HCT116 (cell line): ENCODE data around the gene APOOL. TPM values are rescaled to one million over a fixed set of nuclear protein-coding genes. Genes with fewer than 3 reads are reported as not detected.

ENCODE experiments used
- ATAC-seq: fragments of 200-7000 bp; cut with Tn5 transposase; 2 replicates; pipeline ENCODE4 v1.9.1; 2020; ENCODE audit warnings: mild to moderate bottlenecking, moderate library complexity
- BruUV-seq: library from RNA; stranded (reverse); fragments of 400-500 nt; replicated peaks from 2 replicates; lab custom pipeline; 2021; lab: Mats Ljungman, UMichigan
- CTCF ChIA-PET: fragments of 300-600 bp; sonication (Branson Sonifier 250); formaldehyde crosslinking; loops from one replicate; lab custom pipeline; 2021; ENCODE audit warnings: antibody characterized with exemption; lab: Charles Lee
- POLR2A ChIA-PET: fragments of 300-600, 350-600 bp; sonication (Branson Sonifier 250); formaldehyde crosslinking; loops from one replicate; lab custom pipeline; 2021; ENCODE audit warnings: antibody characterized with exemption; lab: Charles Lee
- RAD21 ChIA-PET, 2 experiments: fragments of 300-600 bp; sonication (Branson Sonifier 250); formaldehyde crosslinking; loops; one replicate each; lab custom pipeline; 2023; ENCODE audit warnings: low total read pairs in 2 of 2; ENCODE audit not compliant: uncharacterized antibody in 2 of 2, unreplicated experiment in 2 of 2, low non-redundant PET in 1 of 2; lab: Charles Lee
- DNase-seq: peaks from one replicate; pipeline ENCODE4 v3.0.0-alpha.2; 2010; ENCODE audit warnings: low read depth, low spot score
- H2AFZ ChIP-seq: fragments of 200-600 bp; shearing (Covaris generic), sonication (generic); 2 replicates; pipeline ENCODE4 v1.6.1; 2017; ENCODE audit warnings: low read depth, mixed run types, mixed read lengths, antibody characterized with exemption, low read length; ENCODE audit not compliant: poor library complexity, severe bottlenecking
- H3K27ac ChIP-seq: 2 replicates; pipeline ENCODE4 v1.5.1; 2012; ENCODE audit warnings: low read depth, low read length
- H3K27me3 ChIP-seq: fragments of 200-600 bp; sonication (generic); 2 replicates; pipeline ENCODE4 v1.6.1; 2016; ENCODE audit warnings: mixed run types, low read length, mixed read lengths; ENCODE audit not compliant: insufficient read depth
- H3K36me3 ChIP-seq, 2 experiments: fragments of 200-500 bp in 1 of 2; fragments of 200-600 bp in 1 of 2; sonication (Bioruptor generic) in 1 of 2; sonication (generic) in 1 of 2; 2 replicates each; pipeline versions ENCODE4 v1.5.1 to v1.6.1; 2014 to 2016; ENCODE audit warnings: low read length in 2 of 2, inconsistent platforms in 1 of 2, mixed read lengths in 1 of 2, mixed run types in 1 of 2; ENCODE audit not compliant: insufficient read depth in 2 of 2, control insufficient read depth in 1 of 2
- H3K4me1 ChIP-seq, 2 experiments: fragments of 200-600 bp in 1 of 2; sonication (generic) in 1 of 2; 2 replicates each; pipeline versions ENCODE4 v1.5.1 to v1.6.1; 2012 to 2017; ENCODE audit warnings: low read length in 2 of 2, inconsistent platforms in 1 of 2, mild to moderate bottlenecking in 1 of 2, mixed read lengths in 1 of 2, mixed run types in 1 of 2, moderate library complexity in 1 of 2; ENCODE audit not compliant: insufficient read depth in 2 of 2, control insufficient read depth in 1 of 2
- H3K4me2 ChIP-seq: fragments of 200-600 bp; sonication (generic); 2 replicates; pipeline ENCODE4 v1.6.1; 2017; ENCODE audit warnings: mixed run types, low read length, mixed read lengths
- H3K4me3 ChIP-seq, 2 experiments: fragments of 200-600 bp in 1 of 2; sonication (generic) in 1 of 2; replicated peaks in 1 of 2; 2 replicates each; pipeline ENCODE4 v1.5.1; 2011 to 2016; ENCODE audit warnings: low read length in 2 of 2, control low read depth in 1 of 2, low read depth in 1 of 2, mild to moderate bottlenecking in 1 of 2, mixed read lengths in 1 of 2, mixed run types in 1 of 2
- H3K79me2 ChIP-seq: fragments of 200-600 bp; sonication (generic); 2 replicates; pipeline ENCODE4 v1.6.1; 2017; ENCODE audit warnings: mild to moderate bottlenecking, mixed run types, low read length, moderate library complexity, mixed read lengths; ENCODE audit not compliant: insufficient read depth
- H3K9ac ChIP-seq: fragments of 200-600 bp; sonication (generic); 2 replicates; pipeline ENCODE4 v1.6.1; 2016; ENCODE audit warnings: low read length, mixed read lengths
- H3K9me2 ChIP-seq: fragments of 200-600 bp; sonication (generic), shearing (Covaris generic); 2 replicates; pipeline ENCODE4 v1.6.1; 2017; ENCODE audit warnings: mixed run types, mild to moderate bottlenecking, moderate library complexity; ENCODE audit not compliant: insufficient read depth
- H3K9me3 ChIP-seq, 2 experiments: fragments of 200-500 bp in 1 of 2; fragments of 200-600 bp in 1 of 2; sonication (Bioruptor generic) in 1 of 2; sonication (generic) in 1 of 2; 2 replicates each; pipeline ENCODE4 v1.6.1; 2014 to 2017; ENCODE audit warnings: low read length in 2 of 2, mixed read lengths in 2 of 2, inconsistent platforms in 1 of 2, low read depth in 1 of 2, mild to moderate bottlenecking in 1 of 2, mixed run types in 1 of 2, moderate library complexity in 1 of 2; ENCODE audit not compliant: control insufficient read depth in 1 of 2, insufficient read depth in 1 of 2
- H4K20me1 ChIP-seq: fragments of 200-600 bp; sonication (generic), shearing (Covaris generic); 2 replicates; pipeline ENCODE4 v1.6.1; 2017; ENCODE audit warnings: mixed run types, mild to moderate bottlenecking, moderate library complexity; ENCODE audit not compliant: insufficient read depth
- ATF3 ChIP-seq: IDR thresholded peaks from 2 replicates; pipeline ENCODE4 v1.6.1; 2012
- CBX3 ChIP-seq: IDR thresholded peaks from 2 replicates; pipeline ENCODE4 v1.6.1; 2012; ENCODE audit warnings: low read depth
- CEBPB ChIP-seq: IDR thresholded peaks from 2 replicates; pipeline ENCODE4 v1.6.1; 2012; ENCODE audit warnings: low read depth
- EGR1 ChIP-seq: IDR thresholded peaks from 2 replicates; pipeline ENCODE4 v1.6.1; 2012; ENCODE audit warnings: low read depth
- ELF1 ChIP-seq: IDR thresholded peaks from 2 replicates; pipeline ENCODE4 v1.6.1; 2012; ENCODE audit warnings: low read depth, borderline replicate concordance
- EZH2 ChIP-seq: fragments of 200-600 bp; sonication (generic); IDR thresholded peaks from 2 replicates; pipeline ENCODE4 v1.6.1; 2017; ENCODE audit warnings: antibody characterized with exemption, mixed run types
- FOSL1 ChIP-seq: IDR thresholded peaks from 2 replicates; pipeline ENCODE4 v1.6.1; 2012; ENCODE audit warnings: low read depth
- JUND ChIP-seq: IDR thresholded peaks from 2 replicates; pipeline ENCODE4 v1.6.1; 2012
- POLR2A ChIP-seq: IDR thresholded peaks from 2 replicates; pipeline ENCODE4 v1.7.0; 2011; ENCODE audit warnings: borderline replicate concordance; ENCODE audit not compliant: insufficient read depth, insufficient read length; ENCODE audit errors: extremely low read depth
- POLR2AphosphoS5 ChIP-seq: IDR thresholded peaks from 2 replicates; pipeline ENCODE4 v1.6.1; 2011; ENCODE audit warnings: mild to moderate bottlenecking, low read depth, low read length, moderate library complexity
- REST ChIP-seq: IDR thresholded peaks from 2 replicates; pipeline ENCODE4 v1.6.1; 2012; ENCODE audit warnings: low read depth
- SP1 ChIP-seq: IDR thresholded peaks from 2 replicates; pipeline ENCODE4 v1.6.1; 2012; ENCODE audit warnings: low read depth
- SRF ChIP-seq: IDR thresholded peaks from 2 replicates; pipeline ENCODE4 v1.6.1; 2012; ENCODE audit warnings: low read depth
- TCF7L2 ChIP-seq: IDR thresholded peaks from 2 replicates; pipeline ENCODE4 v1.7.0; 2011; ENCODE audit warnings: borderline replicate concordance, inconsistent platforms; ENCODE audit not compliant: insufficient read depth, insufficient read length; ENCODE audit errors: extremely low read depth
- YY1 ChIP-seq: IDR thresholded peaks from 2 replicates; pipeline ENCODE4 v1.6.1; 2011; ENCODE audit warnings: low read length, low read depth, moderate library complexity, mild to moderate bottlenecking; ENCODE audit not compliant: insufficient replicate concordance; ENCODE audit errors: extremely low read depth
- ZFX ChIP-seq: fragments of 450-650 bp; IDR thresholded peaks from 2 replicates; pipeline ENCODE4 v1.6.1; 2017
- intact Hi-C: fragments of 100-400 bp; cut with micrococcal nuclease; formaldehyde crosslinking; loops from 2 replicates; pipeline ENCODE4 v1.10.0; 2022
- total RNA-seq: library from RNA; stranded (reverse); gene quantifications from one replicate; pipeline ENCODE4 v1.2.1, GENCODE V29; 2021; ENCODE audit not compliant: unreplicated experiment
- TF ChIP-seq, protein P1 (sequence below): IDR thresholded peaks from 2 replicates; pipeline ENCODE4 v1.6.1; 2012
- TF ChIP-seq, protein P2 (sequence below), 3 experiments: fragments of 200-600 bp in 1 of 3; sonication (generic) in 1 of 3; IDR thresholded peaks in 2 of 3; conservative IDR thresholded peaks in 1 of 3; 2 replicates each; pipeline ENCODE4 v1.5.1; 2012 to 2017; ENCODE audit warnings: low read depth in 2 of 3, low read length in 2 of 3, antibody characterized with exemption in 1 of 3, borderline replicate concordance in 1 of 3, control low read depth in 1 of 3, mild to moderate bottlenecking in 1 of 3, mixed read lengths in 1 of 3, mixed run types in 1 of 3, moderate library complexity in 1 of 3; ENCODE audit not compliant: insufficient read depth in 1 of 3

APOOL gene
- total RNA-seq, 1 experiment from 2014 or later: 24.5 TPM

- intact Hi-C loops: no loop called here
- DNase-seq (no peak), ATAC-seq (no peak)
- Histone ChIP-seq H3K4me3 (no peak overlapping the region), H3K9ac (no peak overlapping the region), H3K9me2 (no peaks in the 10 kb centered on the region), H2AFZ (no peak overlapping the region), H3K27me3 (no peaks in the 10 kb centered on the region), H4K20me1 (no peaks in the 10 kb centered on the region), H3K4me1 (no peaks in the 10 kb centered on the region), H3K79me2 (no peaks in the 10 kb centered on the region), H3K4me2 (no peak overlapping the region), H3K27ac (no peak overlapping the region), H3K9me3 (no peaks in the 10 kb centered on the region), H3K36me3 (no peaks in the 10 kb centered on the region)
- ChIA-PET POLR2A (no interaction called here), CTCF (no interaction called here), RAD21 (no interaction called here)
- no peak for TF ChIP-seq FOSL1
- no peak for TF ChIP-seq CEBPB
- TF ChIP-seq POLR2AphosphoS5: no peak
- TF ChIP-seq CBX3: no peak
- no peak for TF ChIP-seq SRF
- no peak for TF ChIP-seq ZFX
- BruUV-seq: no TSS peak
These were observed 135.7 kb downstream of the APOOL start for GRCh38 chrX:85139422-85139821.

- ChIA-PET RAD21 (no interaction called here), POLR2A (no interaction called here), CTCF (no interaction called here)
- H2AFZ ChIP-seq: no peak overlapping the region
- no peak overlapping the region for H3K4me2 ChIP-seq
- ATAC-seq (no peak), DNase-seq (no peak)
- H3K9me3 ChIP-seq: no peaks in the 10 kb centered on the region
- no peaks in the 10 kb centered on the region for H4K20me1 ChIP-seq
- intact Hi-C loops: no loop called here
- no peaks in the 10 kb centered on the region for H3K9me2 ChIP-seq
- H3K4me3 ChIP-seq: no peak overlapping the region
- no peaks in the 10 kb centered on the region for H3K36me3 ChIP-seq
- no peak overlapping the region for H3K9ac ChIP-seq
- no peaks in the 10 kb centered on the region for H3K4me1 ChIP-seq
- H3K27ac ChIP-seq: no peak overlapping the region
- BruUV-seq: no TSS peak
- H3K79me2 ChIP-seq: no peaks in the 10 kb centered on the region
- H3K27me3 ChIP-seq: no peaks in the 10 kb centered on the region
- TF ChIP-seq EZH2 (no peak), FOSL1 (no peak), EGR1 (no peak), REST (no peak), YY1 (no peak), POLR2A (no peak), ELF1 (no peak), POLR2AphosphoS5 (no peak), ATF3 (no peak), JUND (no peak), SP1 (no peak), TCF7L2 (no peak)
- TF ChIP-seq, protein P1, sequence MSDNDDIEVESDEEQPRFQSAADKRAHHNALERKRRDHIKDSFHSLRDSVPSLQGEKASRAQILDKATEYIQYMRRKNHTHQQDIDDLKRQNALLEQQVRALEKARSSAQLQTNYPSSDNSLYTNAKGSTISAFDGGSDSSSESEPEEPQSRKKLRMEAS: no peak
- TF ChIP-seq, protein P2, sequence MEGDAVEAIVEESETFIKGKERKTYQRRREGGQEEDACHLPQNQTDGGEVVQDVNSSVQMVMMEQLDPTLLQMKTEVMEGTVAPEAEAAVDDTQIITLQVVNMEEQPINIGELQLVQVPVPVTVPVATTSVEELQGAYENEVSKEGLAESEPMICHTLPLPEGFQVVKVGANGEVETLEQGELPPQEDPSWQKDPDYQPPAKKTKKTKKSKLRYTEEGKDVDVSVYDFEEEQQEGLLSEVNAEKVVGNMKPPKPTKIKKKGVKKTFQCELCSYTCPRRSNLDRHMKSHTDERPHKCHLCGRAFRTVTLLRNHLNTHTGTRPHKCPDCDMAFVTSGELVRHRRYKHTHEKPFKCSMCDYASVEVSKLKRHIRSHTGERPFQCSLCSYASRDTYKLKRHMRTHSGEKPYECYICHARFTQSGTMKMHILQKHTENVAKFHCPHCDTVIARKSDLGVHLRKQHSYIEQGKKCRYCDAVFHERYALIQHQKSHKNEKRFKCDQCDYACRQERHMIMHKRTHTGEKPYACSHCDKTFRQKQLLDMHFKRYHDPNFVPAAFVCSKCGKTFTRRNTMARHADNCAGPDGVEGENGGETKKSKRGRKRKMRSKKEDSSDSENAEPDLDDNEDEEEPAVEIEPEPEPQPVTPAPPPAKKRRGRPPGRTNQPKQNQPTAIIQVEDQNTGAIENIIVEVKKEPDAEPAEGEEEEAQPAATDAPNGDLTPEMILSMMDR (IDR thresholded peaks at IDR 0.05 in 2 of 3, conservative IDR thresholded peaks at IDR 0.05 in 1 of 3; ENCODE audit: borderline replicate concordance in 1 of 3, insufficient read depth in 1 of 3, low read depth in 2 of 3, low read length in 2 of 3): no peak
These were observed 137.3 kb downstream of the APOOL start for GRCh38 chrX:85140964-85141363.
